Left hindlimb (tissue), 1 donor: ENCODE data around the gene RNF39.

Source experiments
- DNase-seq: peaks from one replicate; pipeline ENCODE4 v3.0.0-alpha.2; 2018

The RNF39 gene

DNA sequence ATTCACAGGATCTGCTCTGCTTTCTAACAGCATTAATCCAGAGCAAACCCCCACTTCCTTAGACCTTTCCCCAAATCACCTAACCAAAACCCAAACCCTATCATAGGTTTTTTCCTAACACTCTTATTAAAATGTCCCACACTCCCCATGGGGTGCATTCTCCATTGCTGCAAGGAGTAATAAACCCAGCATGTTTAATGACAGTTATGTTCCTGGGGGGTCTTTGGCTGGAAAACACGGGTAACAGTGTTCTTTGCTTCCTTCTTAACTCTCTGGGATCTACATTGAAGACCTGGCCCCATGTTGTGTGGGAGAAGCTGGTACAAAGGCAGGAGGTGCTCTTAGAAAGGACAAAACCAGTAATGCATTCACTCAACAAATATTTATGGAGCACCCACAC, 21.3 kb upstream of the RNF39 start:
- DNase-seq: no peak

DNA sequence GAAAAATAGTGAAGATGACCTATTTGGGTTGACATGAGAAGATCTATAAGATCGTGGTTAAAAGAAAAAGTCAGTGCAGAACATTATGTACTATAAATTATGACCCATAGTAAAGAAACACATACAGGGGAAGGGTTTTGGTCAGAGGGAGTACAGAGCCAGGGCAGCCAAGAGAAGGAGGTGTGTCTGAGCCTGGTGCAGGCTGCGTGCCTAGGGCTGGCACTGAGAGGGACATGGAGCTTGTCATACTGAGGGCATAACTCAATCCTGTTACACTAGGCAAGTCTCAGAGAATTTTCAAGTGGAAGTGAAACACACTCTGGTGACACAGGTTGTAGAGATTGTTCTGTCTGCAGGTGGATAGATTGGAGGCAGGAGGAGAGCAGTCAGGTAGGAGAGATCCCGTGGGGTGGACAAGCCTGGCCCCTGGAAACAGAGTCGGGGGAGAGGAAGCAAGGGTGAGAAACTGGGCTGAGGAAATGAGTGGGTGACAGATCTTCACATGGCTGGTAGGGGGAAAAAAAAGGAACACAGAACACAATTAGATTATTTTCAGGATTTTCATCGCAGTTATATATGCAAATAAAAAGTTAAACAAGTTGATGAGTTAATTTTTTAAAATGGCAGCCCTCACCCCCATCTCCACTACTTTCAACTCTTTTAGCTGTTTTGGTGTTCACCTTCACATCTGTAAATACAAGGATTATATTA, 18.5 kb upstream of the RNF39 start:
- no peak for DNase-seq

DNA sequence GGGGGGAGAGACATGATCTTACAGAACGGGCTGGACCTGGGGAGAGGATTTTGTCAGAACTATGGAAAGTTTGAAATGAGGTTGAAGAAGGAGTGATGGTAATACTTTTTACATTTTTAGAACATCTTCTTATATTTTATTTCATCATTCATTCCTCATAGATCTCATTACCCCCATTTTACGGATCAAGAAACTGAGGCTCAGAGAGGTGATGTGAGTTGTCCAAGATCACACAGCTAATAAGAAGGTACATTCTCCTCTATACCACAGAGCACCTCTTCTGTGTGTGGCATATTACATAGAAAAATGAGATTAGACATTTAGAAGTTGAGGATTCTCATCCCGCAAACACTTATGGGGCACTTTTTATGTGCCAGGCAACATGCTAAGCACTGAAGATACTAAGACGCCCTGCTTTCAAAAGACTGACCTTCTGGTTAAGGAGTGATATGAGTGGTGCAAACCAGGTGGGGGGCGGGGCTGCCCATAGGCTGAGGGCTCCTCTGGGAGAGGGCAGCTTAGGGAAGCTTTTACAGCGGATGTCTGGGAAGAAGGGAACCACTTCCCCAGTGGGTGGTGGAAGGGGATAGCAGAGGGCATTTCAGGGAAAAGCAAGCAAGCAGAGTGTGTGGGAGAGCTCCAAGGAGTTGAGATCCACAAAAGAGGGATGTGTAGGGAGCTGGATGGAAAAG, 17.4 kb upstream of the RNF39 start:
- DNase-seq: no peak

DNA sequence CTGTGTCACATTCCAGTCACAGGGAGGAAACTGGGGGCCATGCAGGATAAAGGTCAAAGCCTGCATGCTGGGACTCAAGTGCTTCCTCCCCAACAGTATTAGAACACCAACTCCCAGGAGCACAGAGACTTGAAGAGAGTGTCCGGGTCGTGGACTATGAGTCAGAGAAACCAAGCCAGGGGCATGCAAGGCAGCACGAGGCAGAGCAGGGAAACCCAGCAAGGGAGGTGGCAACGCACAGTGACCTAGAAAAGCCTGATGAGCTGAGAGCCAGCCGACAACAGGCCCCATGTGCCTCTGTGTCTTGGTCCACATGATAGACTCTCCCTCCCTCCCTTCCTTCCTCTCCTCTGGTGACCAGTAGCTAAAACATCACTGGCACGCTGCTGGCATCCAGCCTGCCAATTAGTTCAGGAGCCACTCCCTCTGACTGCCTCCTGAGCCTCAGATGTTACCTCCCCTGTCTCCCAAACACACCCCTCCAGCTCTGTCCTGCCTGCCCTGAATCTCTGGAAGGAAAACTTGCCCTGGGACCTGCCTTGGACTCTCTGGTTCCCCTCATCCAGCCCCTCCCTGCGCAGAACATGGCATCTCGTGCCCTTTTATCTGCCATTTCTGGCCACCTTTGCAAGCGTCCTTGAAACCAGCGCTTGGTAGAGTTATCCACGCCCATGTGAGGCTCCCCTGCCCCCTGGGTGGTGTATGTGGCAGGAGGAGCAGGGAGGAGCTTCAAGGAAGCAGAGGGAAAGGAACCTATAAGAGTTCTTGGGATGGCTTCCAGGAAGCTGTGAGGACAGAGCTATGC, 16.2 kb upstream of the RNF39 start:
- no peak for DNase-seq

DNA sequence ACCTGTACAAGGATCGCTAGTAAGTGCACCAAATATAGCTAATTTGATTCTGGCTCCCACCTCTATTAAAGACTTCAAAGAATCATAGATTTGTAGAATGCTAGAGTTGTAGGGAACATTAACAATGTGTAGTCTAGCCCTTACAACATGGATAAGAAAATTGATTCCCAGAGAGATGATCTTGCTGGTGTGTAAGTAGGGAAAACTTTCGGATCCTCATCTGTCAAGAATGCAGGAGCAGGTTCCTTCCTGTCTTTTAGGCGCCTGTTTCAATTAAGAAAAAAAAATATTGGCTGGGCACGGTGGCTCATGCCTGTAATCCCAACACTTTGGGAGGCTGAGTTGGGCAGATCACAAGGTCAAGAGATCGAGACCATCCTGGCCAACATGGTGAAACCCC, 12.3 kb upstream of the RNF39 start:
- DNase-seq: no peak

DNA sequence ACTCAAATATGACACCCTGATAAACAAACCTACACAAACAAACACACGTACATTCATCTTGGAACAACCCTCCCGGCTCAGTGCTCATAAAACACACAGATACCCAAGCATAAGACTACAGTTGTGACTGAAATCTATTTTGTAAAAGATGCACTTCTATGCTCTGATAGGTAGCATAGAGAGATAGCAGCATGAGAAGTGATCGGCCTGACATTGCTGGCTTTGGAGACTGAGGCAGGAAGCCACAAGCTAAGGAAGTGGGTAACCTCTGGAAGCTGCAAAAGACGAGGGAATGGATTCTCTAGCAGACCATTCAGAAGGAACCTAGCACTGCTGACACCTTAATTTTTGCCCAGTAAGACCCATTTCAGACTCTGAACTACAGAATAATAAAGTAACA, 1.6 kb upstream of the RNF39 start:
- no peak for DNase-seq

DNA sequence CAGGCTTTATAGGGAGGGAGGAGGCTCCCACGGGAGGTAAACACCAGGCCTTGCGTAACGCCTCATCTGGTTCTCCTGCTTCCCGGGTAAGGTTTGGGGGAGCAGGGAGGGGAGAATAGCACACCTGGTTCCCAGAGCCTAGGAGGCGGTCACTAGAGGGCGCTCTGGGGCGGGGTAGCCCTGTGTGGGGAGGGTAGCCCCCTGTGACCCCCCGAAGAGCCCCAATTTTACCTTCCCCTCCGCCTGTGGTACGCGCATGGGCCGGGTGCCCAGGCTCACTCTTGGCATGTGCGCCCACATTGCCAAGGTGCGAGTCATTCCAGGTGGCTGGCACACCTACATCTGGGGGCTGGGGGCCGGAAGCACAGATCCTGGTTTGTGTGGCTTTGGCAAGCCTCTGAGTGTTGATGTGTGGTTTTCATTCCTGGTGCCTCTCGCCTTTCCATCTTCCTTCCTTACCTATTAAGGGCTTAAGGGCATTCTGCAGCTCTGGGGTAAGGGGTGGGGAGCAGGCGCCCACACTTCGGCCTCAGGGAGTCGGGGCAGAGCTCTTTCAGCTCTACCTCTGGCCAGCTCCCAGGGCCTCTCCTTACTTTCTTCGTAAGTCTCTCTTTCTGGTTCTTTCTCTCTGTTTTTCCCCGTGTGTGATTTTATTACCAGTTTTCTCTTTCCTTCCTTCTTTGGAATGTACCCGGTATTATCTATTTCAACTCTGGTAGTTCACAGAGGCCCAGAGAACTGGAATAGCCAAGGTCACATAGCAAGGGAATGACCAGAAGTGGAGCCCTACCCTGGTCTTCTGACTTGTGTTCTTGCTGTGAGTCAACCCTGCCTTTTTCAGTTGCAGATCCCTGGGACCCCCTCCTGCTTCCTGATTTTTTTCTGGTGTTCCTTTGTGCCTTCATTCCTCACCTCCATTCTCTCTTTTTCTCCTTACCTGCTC, 492 bp upstream of the RNF39 start:
- DNase-seq: no peak

DNA sequence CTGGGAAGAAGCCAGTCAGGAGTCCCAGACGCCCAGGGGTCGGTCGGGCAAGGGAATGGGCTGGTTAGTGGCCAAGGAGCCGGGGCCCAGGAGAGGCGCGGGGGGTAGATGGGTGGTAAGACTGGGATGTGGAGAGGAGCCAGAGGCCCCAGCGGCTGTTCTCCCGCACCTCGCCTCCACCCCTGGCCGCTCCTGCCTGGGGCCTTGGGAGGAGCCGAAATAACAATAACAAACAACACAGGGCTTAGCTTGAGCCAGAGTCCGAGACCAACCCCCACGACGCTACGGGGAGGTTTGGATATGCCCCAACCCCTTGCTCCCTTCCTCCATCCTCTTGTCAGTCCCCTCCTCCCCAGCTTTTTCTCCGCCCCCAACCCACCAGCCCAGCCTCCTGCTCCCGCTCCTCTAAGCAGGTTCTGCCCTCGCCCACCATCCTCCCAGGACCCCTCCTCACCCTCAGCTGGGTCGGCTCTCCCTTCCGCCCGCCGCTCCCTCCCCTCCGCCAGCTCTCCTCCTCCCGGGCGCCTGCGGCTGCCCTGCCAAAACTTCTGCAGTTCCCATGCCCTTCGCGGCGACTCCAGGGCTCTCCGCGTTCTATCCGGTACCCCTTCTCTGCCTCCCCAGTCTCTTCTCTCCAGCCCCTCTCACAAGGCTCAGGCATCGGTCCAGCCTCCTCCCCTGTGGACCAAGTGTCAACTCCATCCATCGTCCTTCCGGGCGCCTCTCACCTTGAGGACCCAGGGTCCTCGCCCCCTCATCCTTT, 1.1 kb downstream of the RNF39 start:
- no peak for DNase-seq

DNA sequence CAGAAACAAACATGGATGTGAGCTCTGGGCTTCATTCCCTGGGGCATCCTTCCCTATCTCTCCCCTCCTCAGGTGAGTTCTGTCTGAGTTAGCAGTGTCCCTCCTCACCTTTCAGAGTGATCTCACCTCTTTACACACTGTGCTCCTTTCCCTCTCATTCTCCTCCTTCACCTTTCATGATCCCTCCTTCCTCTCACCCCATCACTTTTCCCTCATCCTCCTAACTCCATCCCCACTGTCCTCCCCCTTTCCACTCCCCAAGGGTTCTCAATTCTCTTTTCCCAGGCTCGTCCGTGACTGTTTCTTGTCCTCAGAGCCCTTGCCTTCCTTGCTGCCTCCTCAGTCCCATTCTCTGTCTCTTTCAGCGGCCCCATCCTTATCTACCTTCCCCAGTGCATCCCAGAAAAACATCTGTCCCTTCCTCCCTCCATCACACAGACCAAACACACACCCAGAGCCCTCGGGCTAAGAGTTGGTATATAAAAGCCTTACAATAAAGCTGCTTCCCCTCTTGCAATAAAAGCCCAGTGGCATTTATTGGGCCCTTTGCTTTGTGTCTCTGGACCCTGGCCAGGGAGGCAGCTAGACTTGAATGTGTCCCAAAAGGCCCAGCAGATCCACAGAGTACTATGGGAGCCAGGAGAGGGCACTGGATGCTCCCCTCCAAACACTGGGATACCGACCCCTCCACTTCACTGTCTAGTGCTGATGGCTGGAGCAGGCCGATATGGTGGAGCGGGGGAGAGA, 1.9 kb downstream of the RNF39 start:
- no peak for DNase-seq

DNA sequence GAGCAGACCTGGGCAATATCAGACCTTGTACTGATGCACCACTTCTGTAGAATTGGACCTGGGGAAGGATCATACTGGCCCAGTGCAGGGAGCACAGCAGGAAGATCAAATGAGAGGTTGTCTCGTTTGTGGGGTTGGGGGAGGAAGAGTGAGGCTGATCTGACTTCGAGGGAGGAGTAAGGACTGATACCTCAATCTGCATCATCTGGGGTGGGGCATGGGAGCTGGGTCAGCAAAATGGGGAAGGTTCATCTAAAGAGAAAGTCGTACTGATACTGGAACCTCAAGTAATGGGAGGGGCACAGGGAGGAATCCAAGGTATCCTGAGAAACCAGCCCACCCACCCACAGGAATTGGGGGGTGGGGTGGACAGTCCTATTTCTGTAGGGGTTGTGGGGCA, 3.7 kb downstream of the RNF39 start:
- DNase-seq: no peak

DNA sequence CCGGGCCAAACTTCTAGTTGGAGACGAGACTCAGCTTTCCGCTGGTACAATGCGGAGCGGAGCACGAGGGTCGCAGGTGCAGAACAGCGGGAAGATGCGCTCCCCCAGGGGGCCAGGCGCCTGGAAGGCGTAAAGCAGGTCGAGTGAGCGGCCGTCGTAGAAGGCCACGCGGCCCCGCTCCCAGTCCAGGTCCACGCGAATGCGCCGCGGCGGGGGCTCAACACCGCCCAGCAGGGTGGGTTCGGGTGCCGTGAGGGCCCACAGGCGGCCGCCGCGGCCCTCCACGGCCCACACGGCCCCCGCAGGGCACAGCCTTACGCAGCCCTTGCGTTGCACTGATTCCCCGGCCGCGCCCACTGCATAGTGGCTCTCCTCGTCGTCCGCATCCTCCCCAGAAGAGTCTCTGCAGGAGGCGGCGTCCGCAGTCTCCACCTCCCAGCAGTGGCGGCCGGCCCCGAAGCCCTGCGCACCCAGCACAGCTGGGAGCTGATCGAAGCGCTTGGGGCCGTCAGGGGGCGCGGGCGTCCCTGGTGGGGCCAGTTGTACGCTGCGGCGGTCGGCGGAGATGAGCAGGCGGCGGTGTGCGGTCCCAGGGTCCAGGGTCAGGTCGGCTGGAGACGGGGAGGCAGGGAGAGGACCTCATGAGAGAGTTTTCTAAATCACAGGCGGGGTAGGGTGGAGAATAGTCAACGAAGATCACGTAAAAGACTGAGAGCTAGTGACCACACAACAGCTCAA, 4.3 kb downstream of the RNF39 start:
- no peak for DNase-seq

DNA sequence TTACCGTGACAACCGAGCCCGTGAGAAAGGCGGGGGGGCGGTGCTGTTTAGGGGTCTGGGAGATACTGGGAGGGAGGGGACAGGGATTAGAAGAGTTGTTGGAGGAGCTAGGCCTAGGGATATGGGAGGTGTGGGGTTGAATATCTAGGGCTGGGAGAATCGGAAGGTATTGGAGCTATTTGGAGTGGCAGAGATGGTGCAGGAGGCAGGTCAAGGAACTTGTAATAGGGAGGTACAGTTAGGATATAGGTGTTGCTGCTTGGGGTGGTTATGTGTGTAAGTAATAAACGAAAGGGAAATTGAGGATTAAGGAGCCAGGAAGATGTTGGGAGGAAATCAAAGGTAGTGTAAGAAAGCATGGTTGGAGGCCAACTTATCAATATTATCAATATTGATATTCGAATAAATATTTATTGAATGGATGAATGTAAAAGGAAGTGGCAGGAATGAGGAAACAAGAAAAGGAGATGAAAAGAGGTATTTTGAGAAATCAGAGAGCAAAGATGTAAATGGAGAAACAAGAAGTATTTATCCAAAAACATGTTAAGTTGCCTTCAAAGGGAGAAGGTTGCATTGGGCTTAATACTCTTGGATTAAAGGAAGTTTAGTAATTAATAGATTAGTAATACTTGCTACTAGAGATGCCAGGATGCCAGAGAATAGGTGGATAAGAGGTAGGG, 8.0 kb downstream of the RNF39 start:
- no peak for DNase-seq

DNA sequence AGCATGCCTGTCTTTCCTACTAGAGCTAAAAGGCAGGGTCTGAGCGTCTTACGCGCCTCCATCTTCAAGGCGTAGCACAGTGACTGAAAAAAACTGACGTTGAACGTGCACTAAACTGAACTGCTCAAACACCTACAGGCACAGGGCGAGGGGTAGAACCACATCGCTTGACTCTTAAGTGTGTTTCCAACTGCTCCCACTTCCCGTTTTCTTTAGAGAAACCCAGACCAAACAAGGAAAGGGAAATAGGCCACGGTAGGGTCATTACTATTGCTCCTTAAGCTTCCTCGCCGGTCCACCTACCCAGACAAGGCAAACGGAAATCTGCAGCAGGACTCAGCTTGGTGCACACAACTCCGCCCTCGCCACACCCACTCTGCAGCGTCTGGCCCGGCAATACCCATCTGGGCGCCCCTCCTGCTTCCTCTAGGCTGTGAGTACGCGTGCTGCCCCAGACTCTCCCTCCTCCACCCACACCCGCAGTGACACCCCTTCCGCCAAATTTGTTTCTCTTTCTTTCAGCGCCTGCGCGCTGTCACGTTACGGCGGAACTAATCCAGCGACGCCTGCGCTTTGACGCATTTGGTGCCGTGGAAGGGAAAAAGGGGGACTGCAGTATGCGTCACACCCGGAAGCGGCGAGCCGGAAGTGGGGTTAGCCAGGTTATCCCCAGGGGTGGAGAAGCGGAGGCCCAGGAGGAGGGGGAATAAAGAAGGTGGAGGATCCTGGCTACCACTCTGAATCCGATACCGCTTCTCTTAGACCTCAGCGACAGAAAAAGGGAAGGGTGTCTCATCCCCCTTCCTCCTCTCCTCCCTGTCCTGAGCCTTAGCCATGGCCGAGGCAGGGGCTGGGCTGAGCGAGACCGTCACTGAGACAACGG, 8.8 kb downstream of the RNF39 start, which contains the start of gene PPP1R11:
TSS of gene PPP1R11 (plus strand) at position 622 of the 883 bp plus-strand sequence. CDS start at position 835, 213 bp downstream.
- DNase-seq: peak; percentile 99

DNA sequence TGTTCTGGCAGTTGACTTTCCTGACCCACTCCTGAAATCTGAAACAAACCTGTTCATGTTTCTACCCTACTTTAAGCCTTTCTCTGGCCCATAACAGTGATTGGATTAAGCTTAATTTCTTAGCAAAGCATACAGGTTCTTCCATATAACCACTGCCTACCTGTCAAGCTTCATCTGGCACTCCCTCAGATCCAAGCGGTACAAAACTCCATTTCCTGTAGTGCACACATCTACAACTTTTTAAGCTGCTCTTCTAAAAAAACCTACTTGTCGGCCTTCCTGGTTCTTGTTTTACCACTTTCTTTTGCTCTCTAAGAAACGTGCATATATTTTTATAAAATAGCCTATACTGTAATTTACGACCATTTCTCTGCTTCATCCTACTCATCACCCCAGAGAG, 9.5 kb downstream of the RNF39 start:
- DNase-seq: no peak

DNA sequence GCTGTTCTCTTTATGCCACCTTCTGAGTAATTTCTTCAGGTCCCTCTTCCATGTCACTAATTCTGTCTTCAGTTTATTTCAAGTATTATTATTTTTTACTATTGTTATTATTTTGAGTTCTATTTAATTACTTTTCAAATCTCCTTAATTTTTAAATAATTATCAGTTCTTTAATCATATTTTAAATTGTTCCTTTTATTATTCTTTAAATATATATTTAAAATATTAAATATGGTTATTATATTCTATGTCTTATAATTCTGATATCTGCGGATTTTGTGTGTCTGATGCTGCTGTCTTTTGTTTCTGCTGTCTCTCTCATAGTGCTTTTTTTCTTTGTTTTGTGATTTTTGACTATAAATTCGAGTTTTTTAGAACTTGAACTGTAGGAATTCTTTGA, 12.3 kb downstream of the RNF39 start:
- no peak for DNase-seq

DNA sequence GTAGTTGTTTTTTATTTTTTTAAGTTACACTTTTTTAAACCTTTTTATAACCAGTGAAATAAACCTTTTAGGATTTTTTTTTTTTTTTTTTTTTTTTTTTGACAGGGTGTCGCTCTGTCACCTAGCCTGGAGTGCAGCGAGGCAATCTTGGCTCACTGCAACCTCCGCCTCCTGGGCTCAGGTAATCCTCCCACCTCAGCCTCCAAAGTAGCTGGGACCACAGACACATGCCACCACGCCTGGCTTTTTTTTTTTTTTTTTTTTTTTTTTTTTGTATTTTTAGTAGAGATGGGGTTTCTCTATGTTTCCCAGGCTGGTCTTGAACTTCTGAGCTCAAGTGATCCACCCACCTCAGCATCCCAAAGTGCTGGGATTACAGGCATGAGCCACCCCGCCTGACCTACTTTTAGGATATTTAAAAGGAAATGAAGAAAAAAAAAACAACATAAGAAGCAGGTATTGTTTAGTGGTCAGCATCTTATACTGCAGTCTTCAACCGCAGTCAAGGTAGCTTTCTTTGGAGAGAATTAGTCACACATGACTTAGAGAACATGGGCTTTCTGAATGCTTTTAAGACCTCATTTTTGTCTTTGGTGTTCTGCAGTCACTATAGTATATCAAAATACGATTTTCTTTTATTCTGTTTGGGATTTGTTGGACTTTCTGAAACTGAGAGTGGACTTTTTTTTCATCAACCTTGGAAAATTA, 12.9 kb downstream of the RNF39 start:
- DNase-seq: no peak

DNA sequence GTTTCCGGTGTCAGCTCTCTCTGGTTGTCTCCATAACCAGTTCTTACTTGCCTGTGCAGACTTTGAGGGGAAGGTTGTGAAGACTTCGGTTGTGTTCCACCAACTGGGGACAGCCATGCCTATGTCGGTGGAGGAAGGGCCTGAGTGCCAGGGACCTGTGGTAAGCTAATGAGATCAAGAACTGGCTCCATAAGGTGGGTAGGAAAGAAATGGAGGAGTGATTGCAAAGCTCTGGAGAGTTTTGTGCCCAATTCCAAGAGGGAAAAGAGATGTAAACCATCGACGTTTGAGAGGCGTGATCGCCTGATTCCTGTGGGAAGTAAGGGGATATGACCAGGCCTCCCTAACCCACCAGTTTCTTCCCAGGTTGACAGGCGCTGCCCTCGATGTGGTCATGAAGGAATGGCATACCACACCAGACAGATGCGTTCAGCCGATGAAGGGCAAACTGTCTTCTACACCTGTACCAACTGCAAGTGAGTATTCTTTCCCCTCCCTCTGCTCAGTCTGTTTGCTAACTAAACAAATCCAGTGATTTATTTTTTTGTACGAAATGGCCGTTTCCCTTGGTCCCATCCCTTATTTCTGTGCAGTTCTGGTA, 13.6 kb downstream of the RNF39 start:
- DNase-seq: no peak
